Vagina (tissue), 2 donors: Measurements from ENCODE around the gene RABGAP1L.

Source experiments
- CTCF ChIP-seq, 3 experiments: fragments of 450-650 bp in 2 of 3; fragments of 200-600 bp in 1 of 3; sonication (generic) in 1 of 3; IDR thresholded peaks; one replicate each; pipeline ENCODE4 v1.5.1; 2017 to 2019; ENCODE audit warnings: antibody characterized with exemption in 3 of 3, mild to moderate bottlenecking in 2 of 3, moderate library complexity in 2 of 3
- POLR2A ChIP-seq, 2 donors: fragments of 450-650 bp; IDR thresholded peaks; one replicate each; pipeline ENCODE4 v1.6.1; 2017; ENCODE audit warnings: antibody characterized with exemption in 2 of 2, mild to moderate bottlenecking in 2 of 2, moderate library complexity in 2 of 2
- POLR2AphosphoS5 ChIP-seq, 2 donors: sonication (generic); formaldehyde crosslinking; IDR thresholded peaks; one replicate each; pipeline ENCODE4 v1.9.0; 2017; ENCODE audit warnings: antibody characterized with exemption in 2 of 2, mild to moderate bottlenecking in 2 of 2, low read depth in 1 of 2; ENCODE audit not compliant: insufficient read depth in 1 of 2

GRCh38 chr1:174642393-174642792, 483.1 kb downstream of the RABGAP1L start:
- TF ChIP-seq POLR2AphosphoS5 (IDR thresholded peaks at IDR 0.05; ENCODE audit: insufficient read depth in 1 of 2, low read depth in 1 of 2), result no peak
- TF ChIP-seq CTCF (IDR thresholded peaks at IDR 0.05), result no peak
- no peak for TF ChIP-seq POLR2A (IDR thresholded peaks at IDR 0.05)
